Activated naive CD4-positive, alpha-beta T cell treated with Interleukin-2 at 50 U/mL for 16 hours (primary cell): ENCODE measurements around the gene AKNA.

Source experiments
- DNase-seq: peaks from one replicate; pipeline ENCODE4 v3.0.0-alpha.2; 2020

AKNA gene

GRCh38 chr9:114315723-114316363, 71.9 kb downstream of the AKNA start:
- DNase-seq, result no peak

GRCh38 chr9:114314881-114315722, 72.7 kb downstream of the AKNA start:
- no peak for DNase-seq

GRCh38 chr9:114314256-114314867, 73.4 kb downstream of the AKNA start:
- no peak for DNase-seq

GRCh38 chr9:114313186-114313585, 74.6 kb downstream of the AKNA start:
- DNase-seq, result no peak

- DNase-seq, result no peak
Observed at GRCh38 chr9:114312513-114312875, 75.3 kb downstream of the AKNA start.

DNA sequence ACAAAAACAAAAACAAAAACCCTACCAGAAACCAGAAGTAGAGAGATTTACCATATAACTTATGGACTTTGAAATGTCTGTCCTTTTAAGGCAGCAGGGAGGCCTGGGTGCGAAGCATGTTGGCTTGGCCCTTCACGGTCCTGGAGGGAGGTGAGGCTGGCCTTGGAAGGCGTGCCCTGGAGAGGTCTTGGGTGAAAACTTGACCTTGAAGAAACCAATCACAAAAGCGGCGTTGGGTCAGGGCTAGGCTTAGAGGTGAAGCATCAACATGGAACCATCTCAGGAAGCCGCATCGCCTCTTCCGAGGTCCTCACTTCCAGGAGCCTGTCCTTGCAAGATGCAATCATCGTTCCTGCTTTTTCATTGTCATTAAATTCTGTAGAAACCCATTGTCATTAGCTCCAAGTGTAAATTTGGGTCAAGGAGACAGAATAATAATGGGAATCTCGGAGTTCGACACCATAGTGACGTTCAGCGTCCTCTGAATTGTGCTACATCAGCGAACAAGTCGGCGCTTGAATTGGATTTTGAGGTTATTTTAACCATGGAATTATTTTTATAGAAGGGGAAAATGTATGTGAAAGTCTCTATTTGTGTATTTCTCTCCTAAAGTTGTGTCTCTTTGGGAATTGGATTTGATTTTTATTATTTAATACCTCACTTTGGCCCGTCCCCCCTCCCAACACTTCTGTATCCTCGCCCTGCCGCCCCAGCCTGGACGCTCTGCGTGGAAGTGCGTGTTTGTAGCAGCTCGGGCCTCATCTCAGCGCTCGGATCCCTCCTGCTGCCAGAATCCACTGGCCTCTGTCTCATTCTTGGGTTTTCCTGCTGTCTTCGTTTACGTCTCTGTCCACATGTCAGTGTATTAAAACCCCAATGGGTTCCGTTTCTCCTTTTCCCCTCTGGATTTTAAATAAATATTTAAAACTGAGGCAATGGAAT, 75.9 kb downstream of the AKNA start:
- DNase-seq, result no peak

- DNase-seq, result no peak
Observed at GRCh38 chr9:114310471-114311450, 77.0 kb downstream of the AKNA start.

DNA sequence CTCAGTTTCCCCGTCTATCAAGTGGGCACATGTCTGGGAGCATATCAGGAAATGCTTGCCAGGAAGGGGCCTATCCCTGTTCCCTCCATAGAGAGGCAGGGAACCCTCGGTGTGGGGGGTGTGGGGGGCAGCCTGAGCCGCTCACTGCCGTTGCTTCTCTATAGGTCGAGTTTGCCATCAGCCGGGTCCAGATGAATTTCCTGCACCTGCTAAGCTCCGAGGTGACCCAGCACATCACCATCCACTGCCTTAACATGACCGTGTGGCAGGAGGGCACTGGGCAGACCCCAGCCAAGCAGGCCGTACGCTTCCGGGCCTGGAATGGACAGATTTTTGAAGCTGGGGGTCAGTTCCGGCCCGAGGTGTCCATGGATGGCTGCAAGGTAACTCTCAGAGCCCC, 78.7 kb downstream of the AKNA start:
- DNase-seq, result no peak

GRCh38 chr9:114308361-114308950, 79.3 kb downstream of the AKNA start:
- DNase-seq, result no peak

DNA sequence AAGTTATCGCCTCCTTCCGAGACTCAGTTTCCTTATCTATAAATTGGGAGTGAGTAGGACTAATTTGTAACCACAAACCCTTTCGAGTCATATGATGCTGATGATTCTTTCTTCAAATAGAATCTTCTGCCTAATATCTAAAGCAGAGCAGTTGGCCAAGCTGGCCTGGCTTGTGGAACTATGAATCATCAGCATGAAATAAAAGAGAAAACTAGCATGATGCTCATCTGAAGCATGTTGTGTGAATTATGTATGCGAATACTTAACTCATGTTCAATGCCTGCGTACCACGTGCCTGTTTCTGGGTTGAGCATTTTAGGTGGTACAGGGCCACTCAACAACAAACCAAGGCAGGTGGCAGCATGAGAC, 79.9 kb downstream of the AKNA start:
- no peak for DNase-seq

- no peak for DNase-seq
Observed at GRCh38 chr9:114304416-114305188, 83.2 kb downstream of the AKNA start.

- no peak for DNase-seq
Observed at GRCh38 chr9:114303977-114304376, 83.8 kb downstream of the AKNA start.

GRCh38 chr9:114303571-114303970, 84.2 kb downstream of the AKNA start:
- no peak for DNase-seq

DNA sequence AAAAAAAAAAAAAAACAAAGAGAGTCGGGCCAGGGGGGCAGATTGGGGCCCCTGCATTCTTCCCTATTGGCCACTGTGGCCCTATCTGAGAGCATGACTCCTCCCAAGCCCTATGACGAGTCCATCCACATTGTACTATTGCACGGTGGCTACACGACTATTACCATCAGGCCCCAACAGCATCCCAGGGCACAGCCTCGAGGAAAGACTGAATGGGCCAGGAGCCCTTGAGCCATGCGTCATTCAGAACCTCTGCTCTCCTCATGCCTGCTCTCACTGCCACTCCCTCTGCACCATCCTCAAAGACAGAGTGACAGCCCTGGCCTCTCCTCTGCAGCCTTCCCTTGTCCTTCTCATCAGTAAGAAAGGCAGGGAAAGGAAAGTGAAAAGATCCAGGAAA, 85.1 kb downstream of the AKNA start:
- no peak for DNase-seq

GRCh38 chr9:114301798-114302565, 85.8 kb downstream of the AKNA start:
- DNase-seq, result no peak

- no peak for DNase-seq
Observed at GRCh38 chr9:114300846-114301797, 86.7 kb downstream of the AKNA start.

DNA sequence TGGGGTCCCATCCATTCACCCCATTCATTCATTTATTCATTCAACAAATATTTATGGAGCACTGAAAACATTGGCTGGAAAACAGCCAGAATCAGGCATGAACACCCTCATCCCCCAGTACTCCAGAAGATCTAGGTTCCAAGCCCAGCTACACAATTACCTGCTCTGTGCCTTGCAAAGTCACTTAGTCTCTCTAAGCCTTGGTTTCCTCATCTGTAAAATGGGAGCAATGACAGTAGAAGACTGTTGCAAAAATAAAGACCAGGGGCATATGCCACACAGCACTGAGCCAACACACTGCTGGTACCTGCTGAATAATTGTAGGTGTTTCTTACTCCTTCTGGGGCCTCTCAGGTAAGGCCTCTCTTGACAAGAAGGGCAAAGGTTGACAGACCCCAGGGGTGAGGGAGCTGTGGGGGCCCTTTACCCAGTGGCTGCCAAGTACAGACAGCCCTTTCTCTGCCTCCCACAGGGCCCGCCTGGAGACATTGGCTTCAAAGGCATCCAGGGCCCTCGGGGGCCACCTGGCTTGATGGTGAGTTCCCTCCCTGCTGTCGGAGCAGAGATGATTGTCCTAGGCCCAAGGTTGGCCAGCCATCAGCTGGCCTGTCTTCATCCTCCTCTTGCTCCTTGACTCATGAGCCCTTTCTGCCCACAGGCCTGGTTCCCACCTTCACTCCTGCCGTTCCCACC, 87.5 kb downstream of the AKNA start:
- DNase-seq, result no peak
